ENCODE results near the gene MYO7B.

MYO7B gene

DNA sequence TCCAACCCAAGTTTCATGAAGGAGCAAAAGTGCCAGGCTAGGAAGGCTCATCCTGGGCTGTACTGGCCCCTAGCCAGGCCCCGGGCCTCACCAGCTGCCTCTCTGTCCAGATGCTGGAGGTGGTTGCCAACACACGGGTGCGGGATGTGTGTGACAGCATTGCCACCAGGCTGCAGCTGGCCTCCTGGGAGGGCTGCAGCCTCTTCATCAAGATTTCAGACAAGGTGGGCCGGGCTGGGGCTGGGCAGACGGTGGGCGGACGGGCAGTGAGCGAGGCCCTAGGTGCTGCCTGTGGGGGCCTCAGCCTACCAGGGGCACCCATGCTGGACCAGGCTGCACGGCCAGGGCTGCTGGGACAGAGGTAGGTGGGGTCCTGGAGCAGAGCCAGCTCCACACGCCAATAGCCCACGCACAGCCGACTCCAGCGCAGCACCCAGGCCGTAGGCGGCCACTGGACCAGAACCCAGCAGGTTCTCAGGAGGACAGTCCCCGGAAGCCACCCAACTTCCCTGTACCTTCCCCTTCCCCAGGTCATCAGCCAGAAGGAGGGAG, 98.7 kb downstream of the MYO7B start:
- H3K4me3 ChIP-seq (ENCODE audit: low read length), result no peak overlapping the region
- no peak overlapping the region for H3K27ac ChIP-seq (ENCODE audit: low read depth, low read length)
- H3K27me3 ChIP-seq (ENCODE audit: insufficient read depth, low read length, poor library complexity), result no peaks in the 10 kb centered on the region
- H3K36me3 ChIP-seq (ENCODE audit: control insufficient read depth, insufficient read depth, low read length), result no peaks in the 10 kb centered on the region
- H2AK5ac ChIP-seq (ENCODE audit: low read length), result no peak overlapping the region
- no peak overlapping the region for H3K4ac ChIP-seq (ENCODE audit: low read depth, low read length)
- no peak overlapping the region for H3K4me2 ChIP-seq (ENCODE audit: low read length)
- no peak overlapping the region for H3K56ac ChIP-seq (ENCODE audit: low read length)
- no CpG with 5 or more reads among the region's 16 CpGs for WGBS (ENCODE audit: extremely low coverage, insufficient coverage, low lambda C conversion rate)
- DNase-seq, result no peak
- no peak overlapping the region for H3K9ac ChIP-seq (ENCODE audit: low read length)
- H3K18ac ChIP-seq (ENCODE audit: low read length), result no peak overlapping the region
- H3K4me1 ChIP-seq (ENCODE audit: control insufficient read depth, low read depth, low read length), result peaks cover 11% of the 10 kb centered on the region
- no peak overlapping the region for H2BK5ac ChIP-seq (ENCODE audit: low read length)
- H2BK15ac ChIP-seq (replicated peaks; ENCODE audit: low read depth), result no peak overlapping the region
- no peak overlapping the region for H4K5ac ChIP-seq (ENCODE audit: low read length)
- H2BK120ac ChIP-seq (ENCODE audit: low read depth, low read length), result no peak overlapping the region
- H4K8ac ChIP-seq (ENCODE audit: low read depth, low read length), result no peak overlapping the region
- no peaks in the 10 kb centered on the region for H3K79me2 ChIP-seq (ENCODE audit: control insufficient read depth, insufficient read depth, low read length)
- H3K23ac ChIP-seq (ENCODE audit: low read length), result no peak overlapping the region
- no peaks in the 10 kb centered on the region for H3K79me1 ChIP-seq (ENCODE audit: low read length)

DNA sequence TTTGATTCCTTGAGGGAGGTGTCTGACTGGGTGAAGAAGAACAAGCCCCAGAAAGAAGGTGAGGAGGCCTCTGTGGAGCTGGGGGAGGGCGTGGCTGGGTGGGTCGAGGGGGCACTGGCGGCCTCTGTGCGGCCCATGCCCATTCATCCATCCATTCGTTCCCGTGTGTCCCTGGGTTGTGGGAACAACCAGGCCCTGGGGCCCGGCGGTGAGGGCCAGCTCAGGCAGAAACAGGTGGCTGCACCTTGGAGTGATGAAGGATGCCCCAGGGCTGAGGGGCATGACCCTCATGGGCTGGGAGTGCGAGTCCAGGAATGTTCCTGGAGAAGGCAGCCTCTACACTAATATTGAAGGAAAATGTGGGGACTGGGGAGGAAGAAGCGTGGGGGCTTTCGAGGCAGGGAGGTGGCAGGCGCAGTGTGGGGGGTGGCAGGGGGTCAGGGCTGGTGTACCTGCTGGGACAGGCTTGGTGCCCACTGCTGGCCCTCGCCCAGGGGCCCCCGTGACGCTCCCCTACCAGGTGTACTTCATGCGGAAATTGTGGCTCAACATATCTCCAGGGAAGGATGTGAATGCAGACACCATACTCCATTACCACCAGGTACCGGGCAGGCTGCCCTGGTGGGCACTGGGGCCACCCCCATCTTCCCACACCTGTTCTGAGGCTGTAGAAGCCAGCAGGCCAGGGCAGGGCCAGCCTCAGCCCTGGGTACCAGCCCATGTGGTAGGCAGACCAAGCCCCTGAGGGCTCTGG, 99.3 kb downstream of the MYO7B start:
- no peak overlapping the region for H3K4me2 ChIP-seq (ENCODE audit: low read length)
- no peak overlapping the region for H2BK5ac ChIP-seq (ENCODE audit: low read length)
- H3K9ac ChIP-seq (ENCODE audit: low read length), result no peak overlapping the region
- H3K56ac ChIP-seq (ENCODE audit: low read length), result no peak overlapping the region
- H2BK120ac ChIP-seq (ENCODE audit: low read depth, low read length), result no peak overlapping the region
- no CpG with 5 or more reads among the region's 17 CpGs for WGBS (ENCODE audit: extremely low coverage, insufficient coverage, low lambda C conversion rate)
- H4K5ac ChIP-seq (ENCODE audit: low read length), result no peak overlapping the region
- no peak overlapping the region for H3K18ac ChIP-seq (ENCODE audit: low read length)
- no peak overlapping the region for H3K4me3 ChIP-seq (ENCODE audit: low read length)
- peaks cover 11% of the 10 kb centered on the region for H3K4me1 ChIP-seq (ENCODE audit: control insufficient read depth, low read depth, low read length)
- no peaks in the 10 kb centered on the region for H3K79me1 ChIP-seq (ENCODE audit: low read length)
- no peak overlapping the region for H3K27ac ChIP-seq (ENCODE audit: low read depth, low read length)
- no peaks in the 10 kb centered on the region for H3K27me3 ChIP-seq (ENCODE audit: insufficient read depth, low read length, poor library complexity)
- no peaks in the 10 kb centered on the region for H3K36me3 ChIP-seq (ENCODE audit: control insufficient read depth, insufficient read depth, low read length)
- no peak overlapping the region for H2BK15ac ChIP-seq (replicated peaks; ENCODE audit: low read depth)
- no peaks in the 10 kb centered on the region for H3K79me2 ChIP-seq (ENCODE audit: control insufficient read depth, insufficient read depth, low read length)
- no peak overlapping the region for H3K4ac ChIP-seq (ENCODE audit: low read depth, low read length)
- no peak for DNase-seq
- no peak overlapping the region for H4K8ac ChIP-seq (ENCODE audit: low read depth, low read length)
- H2AK5ac ChIP-seq (ENCODE audit: low read length), result no peak overlapping the region
- H3K23ac ChIP-seq (ENCODE audit: low read length), result no peak overlapping the region

DNA sequence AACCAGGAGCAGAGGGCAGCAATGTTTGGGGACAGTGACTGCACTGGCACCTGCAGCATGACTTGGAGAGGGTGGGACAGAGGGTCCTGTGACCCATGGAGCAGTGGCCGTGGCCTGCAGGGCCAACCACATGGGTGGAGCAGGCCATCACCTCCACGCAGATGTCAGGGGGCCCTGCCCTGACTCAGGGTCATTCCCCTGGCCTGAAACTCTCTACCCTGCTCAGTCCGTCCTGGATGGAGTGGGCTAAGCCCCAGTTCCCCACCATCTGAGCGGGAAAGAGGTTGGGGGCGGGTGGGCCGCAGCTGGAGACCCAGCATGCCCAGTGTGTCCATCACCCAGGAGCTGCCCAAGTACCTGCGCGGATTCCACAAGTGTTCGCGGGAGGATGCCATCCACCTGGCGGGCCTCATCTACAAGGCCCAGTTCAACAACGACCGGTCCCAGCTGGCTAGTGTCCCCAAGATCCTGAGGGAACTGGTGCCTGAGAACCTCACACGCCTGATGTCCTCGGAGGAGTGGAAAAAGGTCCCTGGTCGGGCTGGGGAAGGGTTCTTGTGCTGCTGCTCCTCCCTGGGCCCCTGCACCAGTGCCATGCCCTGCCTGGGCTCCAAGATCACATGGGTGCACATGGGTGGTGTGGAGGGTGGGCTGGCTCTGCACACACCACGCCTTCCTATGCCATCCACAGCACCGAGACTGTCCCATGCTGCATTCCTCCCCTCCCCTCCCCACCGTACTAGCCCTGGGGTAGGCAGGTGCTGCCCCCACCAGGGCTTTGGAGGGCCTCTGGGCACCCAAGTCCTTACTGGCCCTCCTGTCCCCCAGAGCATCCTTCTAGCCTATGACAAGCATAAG, 100.1 kb downstream of the MYO7B start:
- Histone ChIP-seq H3K4ac (ENCODE audit: low read depth, low read length) (no peak overlapping the region), H3K9ac (ENCODE audit: low read length) (no peak overlapping the region), H3K4me3 (ENCODE audit: low read length) (no peak overlapping the region)

DNA sequence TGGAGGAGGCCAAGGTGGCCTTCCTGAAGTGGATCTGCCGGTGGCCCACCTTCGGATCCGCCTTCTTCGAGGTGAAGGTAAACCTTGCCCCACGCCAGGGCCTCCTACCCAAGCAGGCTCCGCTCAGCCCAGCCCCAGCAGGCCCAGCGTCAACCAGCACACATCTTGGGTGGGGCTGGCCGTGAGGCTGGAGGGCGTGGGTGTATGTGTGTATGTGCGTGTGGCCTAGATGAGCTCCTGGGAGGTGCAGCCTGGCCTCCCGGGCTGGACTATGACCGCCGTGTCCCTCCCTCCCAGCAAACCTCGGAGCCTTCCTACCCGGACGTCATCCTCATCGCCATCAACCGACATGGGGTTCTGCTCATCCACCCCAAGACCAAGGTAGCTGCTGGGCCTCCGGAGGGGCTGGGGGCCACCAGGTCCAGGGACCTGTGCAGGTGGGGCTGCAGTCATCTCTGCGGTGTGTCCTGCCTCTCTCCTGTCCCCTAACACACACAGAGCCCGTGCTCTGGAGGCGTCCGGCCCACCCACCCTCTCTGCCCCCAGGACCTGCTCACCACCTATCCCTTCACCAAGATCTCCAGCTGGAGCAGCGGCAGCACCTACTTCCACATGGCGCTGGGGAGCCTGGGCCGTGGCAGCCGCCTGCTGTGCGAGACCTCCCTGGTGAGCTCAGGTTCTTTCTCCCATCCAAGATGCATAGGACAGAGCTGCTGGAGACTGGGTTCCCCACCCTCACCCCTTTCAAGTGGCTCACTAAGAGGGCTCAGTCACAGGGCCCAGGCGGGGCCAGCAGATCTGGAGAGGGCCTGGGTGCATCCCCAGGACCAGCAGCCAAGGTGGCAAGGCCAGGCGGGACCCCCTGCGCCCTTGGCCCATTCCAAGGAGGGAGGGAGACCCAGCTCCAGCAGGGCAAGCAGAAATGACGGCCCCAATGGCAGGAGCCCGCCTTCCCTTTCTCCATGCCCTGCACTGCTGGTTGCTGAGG, 101.1 kb downstream of the MYO7B start:
- Histone ChIP-seq H2BK120ac (ENCODE audit: low read depth, low read length) (no peak overlapping the region), H3K4me3 (ENCODE audit: low read length) (no peak overlapping the region), H4K5ac (ENCODE audit: low read length) (no peak overlapping the region), H3K27me3 (ENCODE audit: insufficient read depth, low read length, poor library complexity) (no peaks in the 10 kb centered on the region), H3K18ac (ENCODE audit: low read length) (no peak overlapping the region), H3K9ac (ENCODE audit: low read length) (peak overlapping the region; percentile 48), H2BK15ac (replicated peaks; ENCODE audit: low read depth) (no peak overlapping the region), H3K56ac (ENCODE audit: low read length) (peak overlapping the region; percentile 81), H3K23ac (ENCODE audit: low read length) (no peak overlapping the region), H4K8ac (ENCODE audit: low read depth, low read length) (no peak overlapping the region), H3K4ac (ENCODE audit: low read depth, low read length) (peak overlapping the region; percentile 23), H3K79me1 (ENCODE audit: low read length) (no peaks in the 10 kb centered on the region), H2BK5ac (ENCODE audit: low read length) (no peak overlapping the region), H2AK5ac (ENCODE audit: low read length) (peak overlapping the region; percentile 72), H3K36me3 (ENCODE audit: control insufficient read depth, insufficient read depth, low read length) (no peaks in the 10 kb centered on the region), H3K4me1 (ENCODE audit: control insufficient read depth, low read depth, low read length) (peaks cover 11% of the 10 kb centered on the region), H3K4me2 (ENCODE audit: low read length) (no peak overlapping the region), H3K27ac (ENCODE audit: low read depth, low read length) (no peak overlapping the region), H3K79me2 (ENCODE audit: control insufficient read depth, insufficient read depth, low read length) (no peaks in the 10 kb centered on the region)
- DNase-seq, result no peak
- no CpG with 5 or more reads among the region's 33 CpGs for WGBS (ENCODE audit: extremely low coverage, insufficient coverage, low lambda C conversion rate)

More for the DNA sequence above, 100.1 kb downstream of the MYO7B start:
- Histone ChIP-seq H2BK120ac (ENCODE audit: low read depth, low read length) (no peak overlapping the region), H4K8ac (ENCODE audit: low read depth, low read length) (no peak overlapping the region), H3K4me2 (ENCODE audit: low read length) (no peak overlapping the region), H3K23ac (ENCODE audit: low read length) (no peak overlapping the region), H4K5ac (ENCODE audit: low read length) (no peak overlapping the region), H3K56ac (ENCODE audit: low read length) (no peak overlapping the region), H2BK15ac (replicated peaks; ENCODE audit: low read depth) (no peak overlapping the region), H3K27me3 (ENCODE audit: insufficient read depth, low read length, poor library complexity) (no peaks in the 10 kb centered on the region), H2AK5ac (ENCODE audit: low read length) (peak overlapping the region; percentile 69), H3K79me2 (ENCODE audit: control insufficient read depth, insufficient read depth, low read length) (no peaks in the 10 kb centered on the region), H3K18ac (ENCODE audit: low read length) (no peak overlapping the region), H3K36me3 (ENCODE audit: control insufficient read depth, insufficient read depth, low read length) (no peaks in the 10 kb centered on the region), H3K79me1 (ENCODE audit: low read length) (no peaks in the 10 kb centered on the region), H3K27ac (ENCODE audit: low read depth, low read length) (no peak overlapping the region), H2BK5ac (ENCODE audit: low read length) (no peak overlapping the region), H3K4me1 (ENCODE audit: control insufficient read depth, low read depth, low read length) (peaks cover 11% of the 10 kb centered on the region)
- no CpG with 5 or more reads among the region's 19 CpGs for WGBS (ENCODE audit: extremely low coverage, insufficient coverage, low lambda C conversion rate)
- no peak for DNase-seq

DNA sequence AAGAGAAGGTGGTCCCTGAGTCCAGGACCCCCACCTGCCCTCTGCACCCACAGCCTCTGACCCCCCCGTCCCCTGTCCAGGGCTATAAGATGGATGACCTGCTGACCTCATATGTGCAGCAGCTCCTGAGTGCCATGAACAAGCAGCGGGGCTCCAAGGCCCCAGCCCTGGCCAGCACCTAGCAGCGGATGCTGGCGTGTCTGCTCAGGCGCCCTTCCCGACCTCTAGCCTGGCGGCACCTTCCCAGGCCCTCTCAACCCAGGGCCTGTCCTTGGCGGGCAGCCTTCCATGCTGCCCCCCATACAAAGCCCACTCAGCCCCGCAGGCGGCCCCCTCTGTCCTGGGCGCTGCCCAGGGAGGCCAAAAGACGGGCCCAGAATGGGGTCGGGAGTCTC, 101.8 kb downstream of the MYO7B start:
- Histone ChIP-seq H2AK5ac (ENCODE audit: low read length) (peak overlapping the region; percentile 72), H3K79me1 (ENCODE audit: low read length) (no peaks in the 10 kb centered on the region), H3K4ac (ENCODE audit: low read depth, low read length) (peak overlapping the region; percentile 23), H2BK5ac (ENCODE audit: low read length) (peak overlapping the region; percentile 51), H2BK120ac (ENCODE audit: low read depth, low read length) (no peak overlapping the region), H3K27ac (ENCODE audit: low read depth, low read length) (peak overlapping the region; percentile 52), H3K23ac (ENCODE audit: low read length) (no peak overlapping the region), H3K36me3 (ENCODE audit: control insufficient read depth, insufficient read depth, low read length) (no peaks in the 10 kb centered on the region), H3K27me3 (ENCODE audit: insufficient read depth, low read length, poor library complexity) (no peaks in the 10 kb centered on the region), H3K4me1 (ENCODE audit: control insufficient read depth, low read depth, low read length) (peaks cover 11% of the 10 kb centered on the region), H3K9ac (ENCODE audit: low read length) (peak overlapping the region; percentile 48), H3K79me2 (ENCODE audit: control insufficient read depth, insufficient read depth, low read length) (no peaks in the 10 kb centered on the region), H4K8ac (ENCODE audit: low read depth, low read length) (peak overlapping the region; percentile 40), H3K18ac (ENCODE audit: low read length) (peak overlapping the region; percentile 64), H4K5ac (ENCODE audit: low read length) (no peak overlapping the region), H2BK15ac (replicated peaks; ENCODE audit: low read depth) (no peak overlapping the region), H3K56ac (ENCODE audit: low read length) (peak overlapping the region; percentile 81), H3K4me2 (ENCODE audit: low read length) (no peak overlapping the region), H3K4me3 (ENCODE audit: low read length) (no peak overlapping the region)
- no peak for DNase-seq
- no CpG with 5 or more reads among the region's 13 CpGs for WGBS (ENCODE audit: extremely low coverage, insufficient coverage, low lambda C conversion rate)
